Epidermal melanocyte (primary cell): Measurements from ENCODE around the gene SLC24A3.
A peak's percentile ranks its signal among the peaks of the same experiment; 100 is the strongest.
"Not testable (repeated sequence)": the region's sequence is repeated elsewhere in the genome, so short reads cannot be mapped to it uniquely, and the experiment has no call there.

Experiments
- DNase-seq: peaks from one replicate; pipeline ENCODE4 v3.0.0; 2011; ENCODE audit warnings: low spot score; ENCODE audit not compliant: insufficient read length

SLC24A3 gene

DNA sequence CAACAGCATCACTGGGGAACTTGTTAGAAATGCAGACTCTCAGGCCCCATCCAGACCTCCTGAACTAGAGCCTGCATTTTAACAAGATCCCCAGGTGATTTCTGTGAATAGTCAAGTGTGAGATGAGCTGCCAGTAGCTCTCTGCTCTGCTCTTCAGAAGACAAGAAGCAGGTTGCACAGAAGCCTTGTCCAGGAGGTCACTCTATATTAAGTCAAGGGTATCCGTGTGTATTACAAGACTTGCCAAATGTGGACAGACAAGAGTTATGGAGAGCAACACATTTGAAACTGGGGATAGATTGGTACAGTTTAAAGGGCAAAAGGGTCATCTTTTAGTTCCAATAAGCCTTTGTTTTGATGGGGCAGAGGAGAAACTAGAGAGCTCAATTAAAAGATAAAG, 522.4 kb downstream of the SLC24A3 start:
- DNase-seq = no peak

- DNase-seq = peak; percentile 71
Measured at GRCh38 chr20:19735446-19735845, 523.0 kb downstream of the SLC24A3 start.

DNA sequence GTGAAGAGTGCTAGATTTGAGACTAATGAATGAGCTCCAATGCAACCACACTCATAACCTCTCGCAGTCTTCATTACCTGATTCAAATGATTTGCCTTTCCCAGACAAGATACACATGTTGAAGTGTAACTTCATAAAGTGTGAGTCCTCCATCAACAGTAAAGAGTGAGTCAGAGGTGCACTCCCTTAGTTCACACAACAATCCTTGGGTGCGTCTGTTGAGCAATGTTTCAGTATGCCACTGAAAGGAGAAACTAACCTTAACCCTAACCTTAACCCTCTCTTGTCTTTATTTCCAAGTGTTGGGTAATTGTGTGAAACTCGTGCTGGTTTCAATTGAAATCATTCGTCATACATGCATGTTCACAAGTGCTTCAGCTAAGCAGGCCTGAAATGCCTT, 524.6 kb downstream of the SLC24A3 start:
- no peak for DNase-seq

GRCh38 chr20:19738951-19739350, 526.5 kb downstream of the SLC24A3 start:
- DNase-seq = no peak

DNA sequence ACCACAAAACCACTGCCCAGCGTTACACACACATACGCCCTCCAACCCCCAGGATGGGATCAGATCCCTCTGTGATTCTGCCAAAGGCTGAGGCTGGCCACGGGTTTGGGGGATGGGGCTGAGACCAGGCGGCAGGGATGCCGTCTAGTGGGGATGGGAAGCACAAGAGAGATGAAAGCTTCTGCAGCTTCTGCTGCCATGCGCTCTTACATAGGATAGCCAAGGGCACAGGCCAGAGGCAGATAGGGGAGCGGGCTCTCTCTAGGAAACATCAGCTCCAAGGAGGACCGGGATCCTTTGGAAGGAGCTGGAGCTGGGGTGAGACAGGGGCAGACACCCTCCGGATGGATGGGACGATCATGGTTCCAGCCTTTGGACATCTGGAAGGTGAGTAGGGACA, 526.9 kb downstream of the SLC24A3 start:
- no peak for DNase-seq

DNA sequence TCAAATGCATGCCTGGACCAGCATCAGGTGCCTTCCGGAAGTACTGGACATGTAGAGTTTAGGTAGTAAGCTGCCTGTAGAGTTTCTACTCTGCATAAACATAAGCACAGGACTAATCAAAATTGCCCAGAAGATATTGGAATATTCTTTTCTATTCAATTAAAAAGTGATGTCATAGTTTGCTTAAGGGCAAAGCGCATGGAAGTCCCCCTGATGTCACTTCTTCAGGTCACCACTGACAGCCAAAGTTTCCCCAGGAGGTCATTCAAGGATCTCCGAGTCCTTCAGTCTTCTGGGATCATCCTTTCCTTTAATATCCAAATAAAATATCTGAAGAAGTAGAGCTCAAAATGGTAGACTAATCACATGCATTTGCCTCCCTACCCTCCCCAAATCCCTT, 528.1 kb downstream of the SLC24A3 start:
- no peak for DNase-seq

DNA sequence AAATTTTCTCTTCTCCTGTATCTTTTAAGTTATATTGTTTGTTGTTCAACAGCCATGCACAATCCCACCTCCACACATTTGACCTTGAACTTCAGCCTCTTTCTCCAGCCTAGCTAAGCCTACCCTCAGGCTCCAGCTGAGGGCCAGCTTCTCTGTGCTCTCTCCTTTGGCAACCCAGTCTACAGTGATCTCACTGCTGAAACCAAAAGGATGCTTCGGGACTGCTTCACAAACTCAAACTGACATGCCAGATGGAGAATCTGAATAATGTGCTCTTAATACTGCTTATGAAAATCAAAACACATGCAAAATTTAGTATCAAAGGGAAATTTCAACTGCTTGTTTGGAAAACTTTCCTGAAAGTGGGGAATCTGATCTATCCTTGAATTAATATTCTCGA, 529.5 kb downstream of the SLC24A3 start:
- DNase-seq = no peak

- DNase-seq = no peak
Measured at GRCh38 chr20:19742974-19743639, 530.7 kb downstream of the SLC24A3 start.

DNA sequence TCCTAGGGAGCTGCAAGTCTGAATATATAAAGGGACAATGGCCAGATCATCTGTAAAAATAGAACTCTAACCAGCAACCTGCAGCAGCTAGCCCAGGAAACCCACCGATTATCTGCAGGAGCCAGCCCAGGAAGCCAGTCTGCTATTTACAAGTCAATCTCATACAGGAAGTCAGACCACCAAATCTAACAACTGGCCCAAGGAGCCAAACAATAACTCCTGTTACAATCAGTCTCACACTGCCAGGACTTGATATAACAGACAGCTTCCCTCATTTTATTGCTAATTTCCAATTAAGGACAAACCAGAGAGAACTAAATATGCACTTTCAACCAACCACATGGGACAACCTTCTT, 531.2 kb downstream of the SLC24A3 start:
- DNase-seq = no peak

GRCh38 chr20:19745106-19745505, 532.7 kb downstream of the SLC24A3 start:
- no peak for DNase-seq

DNA sequence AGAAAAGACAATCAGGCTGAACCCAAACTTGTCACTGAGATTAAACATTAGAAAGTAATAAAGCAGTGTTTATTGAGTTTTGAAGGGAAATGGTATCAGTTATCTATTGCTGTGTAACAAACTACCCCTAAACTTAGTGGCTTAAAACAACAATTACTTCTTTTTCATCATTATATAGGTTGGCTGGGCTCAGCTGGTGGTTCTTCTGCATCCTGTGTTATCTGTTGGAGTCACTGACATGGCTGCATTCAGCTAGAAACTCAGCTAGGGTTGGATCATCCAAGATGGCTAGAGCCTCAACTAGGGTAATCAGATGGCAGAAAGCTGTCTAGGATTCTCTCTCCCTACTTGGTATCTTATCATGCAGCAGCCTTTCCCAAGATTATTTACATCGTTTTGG, 533.1 kb downstream of the SLC24A3 start:
- no peak for DNase-seq

GRCh38 chr20:19746396-19746795, 534.0 kb downstream of the SLC24A3 start:
- DNase-seq = no peak

DNA sequence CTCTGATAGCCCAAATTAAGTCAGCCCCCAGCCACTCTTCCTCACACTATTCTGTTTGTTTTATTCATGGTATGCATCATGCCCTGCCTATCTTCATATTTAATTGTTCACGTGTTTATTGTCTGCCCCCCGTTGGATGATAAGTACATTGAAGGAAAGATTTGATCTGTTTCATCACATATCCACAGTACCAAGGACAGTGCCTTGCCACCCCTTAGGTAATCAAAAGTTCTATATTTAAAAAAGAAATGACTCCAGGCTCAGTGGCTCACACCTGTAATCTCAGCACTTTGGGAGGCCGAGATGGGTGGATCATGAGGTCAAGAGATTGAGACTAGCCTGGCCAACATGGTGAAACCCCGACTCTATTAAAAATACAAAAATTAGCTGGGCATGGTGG, 535.5 kb downstream of the SLC24A3 start:
- no peak for DNase-seq

DNA sequence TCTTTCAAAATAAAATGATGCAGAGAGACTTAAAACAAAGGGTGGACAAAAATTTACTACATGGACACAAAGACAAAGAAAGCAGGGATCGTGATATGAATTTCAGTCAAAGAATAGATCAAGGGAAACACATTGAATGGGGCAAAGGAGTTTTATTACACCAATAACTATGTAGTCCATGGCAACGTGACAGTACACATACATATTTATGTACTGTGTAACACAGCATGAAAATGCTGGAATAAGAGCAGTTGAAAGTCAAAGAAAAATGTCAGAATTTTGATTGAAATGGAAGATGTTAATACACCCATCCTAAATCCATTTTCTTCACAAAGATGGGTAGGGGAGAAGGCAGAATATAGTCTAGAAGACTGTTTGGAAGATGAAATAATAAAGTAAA, 536.2 kb downstream of the SLC24A3 start:
- no peak for DNase-seq

- no peak for DNase-seq
Measured at GRCh38 chr20:19749618-19750071, 537.2 kb downstream of the SLC24A3 start.

GRCh38 chr20:19750101-19750606, 537.7 kb downstream of the SLC24A3 start:
- no peak for DNase-seq

DNA sequence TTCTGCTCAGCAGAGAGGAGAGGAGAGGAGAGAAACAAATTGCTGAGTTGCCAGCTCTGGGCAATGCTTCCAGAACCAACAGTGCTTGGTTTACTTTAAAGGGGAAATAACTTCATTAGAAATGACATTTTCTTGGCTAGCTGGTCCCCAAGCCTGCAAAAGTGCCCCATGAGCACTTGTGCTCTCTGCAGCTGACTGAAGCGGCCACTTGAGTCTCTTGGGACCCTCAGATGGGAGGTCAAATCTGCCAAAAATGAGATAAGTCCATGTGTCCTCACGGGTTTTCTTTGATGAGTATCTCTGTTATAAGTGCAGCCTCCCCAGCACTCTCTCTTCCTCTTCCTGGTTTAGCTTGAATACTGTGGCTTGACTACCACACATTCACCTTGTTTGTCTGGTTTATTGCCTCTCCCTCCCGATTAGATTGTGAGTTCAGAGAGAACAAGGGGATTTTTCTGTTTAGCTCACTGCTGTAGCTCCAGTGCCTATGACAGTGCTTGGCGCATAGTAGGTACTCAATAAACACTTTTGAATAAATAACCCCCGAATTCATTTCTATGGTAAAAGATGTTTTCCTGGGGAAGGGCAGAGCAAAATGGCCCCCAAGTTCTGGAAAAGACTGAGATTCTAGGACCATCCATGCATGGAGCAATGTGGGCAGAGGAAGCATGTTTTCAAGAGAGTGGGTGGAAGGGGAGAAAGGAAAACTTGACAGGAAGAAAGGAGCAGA, 538.6 kb downstream of the SLC24A3 start:
- no peak for DNase-seq

- DNase-seq = not testable (repeated sequence)
Measured at GRCh38 chr20:19754201-19754600, 541.8 kb downstream of the SLC24A3 start.

DNA sequence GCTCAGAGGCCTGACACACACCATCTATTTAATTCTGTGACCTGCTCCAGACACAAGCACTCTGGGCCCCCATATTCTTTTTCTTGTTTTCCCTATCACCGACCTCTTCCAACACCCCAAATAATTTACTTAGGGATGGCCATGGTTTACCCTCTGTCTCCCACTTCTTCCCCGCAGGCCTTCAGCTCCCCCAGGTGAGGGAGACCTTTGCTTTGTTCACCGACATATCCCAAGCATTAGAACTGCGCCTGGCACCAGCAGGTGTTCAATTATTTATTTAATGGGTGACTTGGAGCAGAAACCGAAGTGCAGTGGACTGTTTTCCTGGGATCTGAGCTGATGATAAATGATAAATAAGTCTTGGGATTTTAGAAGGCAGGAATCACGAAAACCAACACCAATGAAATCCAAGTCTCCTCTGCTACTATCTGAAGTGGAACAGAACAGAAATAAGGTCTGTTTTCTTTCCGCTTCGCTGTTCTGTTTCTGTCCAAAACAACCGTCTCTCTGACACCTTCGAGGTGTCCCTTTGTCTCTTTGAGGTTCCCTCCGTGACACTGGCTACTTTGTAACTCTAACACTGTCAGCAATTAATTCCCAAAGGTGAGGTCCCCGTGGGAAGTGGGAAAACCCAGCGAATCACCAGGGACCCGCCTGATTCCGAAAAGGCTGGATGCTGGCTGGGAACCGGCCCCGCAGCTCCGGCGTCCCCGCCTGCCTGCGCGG, 544.5 kb downstream of the SLC24A3 start:
- DNase-seq = no peak

DNA sequence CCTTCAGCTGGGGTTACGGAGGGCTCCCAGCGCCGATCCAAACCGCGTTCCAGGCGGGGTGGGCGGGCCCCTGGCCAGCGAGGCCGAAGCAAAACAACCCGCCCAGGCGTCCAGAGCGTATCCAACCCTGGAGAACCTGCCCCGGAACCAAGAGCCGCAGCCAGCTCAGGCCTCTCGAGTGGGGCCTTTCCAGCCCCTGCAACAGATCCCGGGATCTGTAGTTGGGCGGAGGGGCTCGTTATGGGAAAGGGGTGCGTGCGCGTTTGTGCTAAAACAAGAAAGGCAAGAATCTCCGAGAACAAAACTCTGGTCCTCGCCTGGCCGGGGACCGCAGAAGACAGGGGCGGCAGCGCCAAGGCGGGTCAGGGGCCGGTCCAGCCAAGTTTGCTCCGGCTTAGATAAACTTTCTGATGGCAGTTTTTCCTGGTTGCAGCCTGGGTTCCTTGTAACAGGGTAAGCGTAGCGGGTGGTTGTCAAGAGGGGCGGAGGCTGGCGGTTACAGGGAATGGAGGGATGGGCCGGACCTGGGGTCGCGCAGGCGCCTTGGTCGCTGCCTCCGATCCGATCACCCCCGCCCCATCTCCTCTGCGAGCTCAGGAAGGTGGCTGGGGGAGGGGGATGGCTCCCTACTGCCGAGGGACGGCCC, 545.2 kb downstream of the SLC24A3 start:
- DNase-seq = peak; percentile 85

DNA sequence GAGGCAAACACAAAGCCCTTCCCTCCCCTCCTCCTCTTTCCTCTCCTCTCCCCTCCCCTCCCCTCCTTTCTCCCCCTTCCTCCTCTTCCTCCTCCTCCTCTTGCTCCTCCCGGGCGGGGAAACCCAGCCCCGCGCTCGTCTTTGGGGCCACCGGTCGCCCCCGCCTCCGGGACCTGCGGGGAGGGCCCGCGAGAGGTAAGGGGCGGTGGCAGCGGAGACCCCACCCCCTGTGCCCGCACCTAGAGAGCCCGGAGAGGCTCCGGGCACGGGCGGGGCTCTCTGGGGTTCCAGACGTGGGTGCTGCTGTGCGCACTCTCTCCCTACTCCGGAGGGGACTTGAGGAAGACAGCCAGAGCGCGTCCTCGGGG, 545.7 kb downstream of the SLC24A3 start, which contains the start of gene RIN2:
TSS of gene RIN2 (plus strand) at position 126 of the 368 bp plus-strand sequence. CDS start 131,344 bp downstream, outside the sequence.
- DNase-seq = peak; percentile 27
